Neural progenitor cell (in vitro differentiated cells): Measurements from ENCODE around the gene VTCN1. TPM values are rescaled to one million over a fixed set of nuclear protein-coding genes. Genes with fewer than 3 reads are reported as not detected.
A peak's percentile ranks its signal among the peaks of the same experiment; 100 is the strongest.

Experiments used
- DNase-seq: peaks from one replicate; pipeline ENCODE4 v3.0.0-alpha.2; 2016; ENCODE audit warnings: low spot score
- H2AFZ ChIP-seq: fragments of 200-600 bp; sonication (generic); replicated peaks from 2 replicates; pipeline ENCODE4 v1.6.1; 2016; ENCODE audit warnings: antibody characterized with exemption
- H3F3A ChIP-seq: fragments of 200-600 bp; sonication (generic); 2 replicates; pipeline ENCODE4 v1.6.1; 2016; ENCODE audit warnings: antibody characterized with exemption, low read depth
- H3K27ac ChIP-seq: fragments of 200-600 bp; sonication (generic); 2 replicates; pipeline ENCODE4 v1.5.1; 2016; ENCODE audit warnings: mild to moderate bottlenecking
- H3K27me3 ChIP-seq: fragments of 200-600 bp; sonication (generic); 2 replicates; pipeline ENCODE4 v1.6.1; 2016; ENCODE audit warnings: mild to moderate bottlenecking, moderate library complexity
- H3K36me3 ChIP-seq: fragments of 200-600 bp; sonication (generic); 2 replicates; pipeline ENCODE4 v1.5.1; 2016
- H3K4me1 ChIP-seq: fragments of 200-600 bp; sonication (generic); 2 replicates; pipeline ENCODE4 v1.6.1; 2016; ENCODE audit warnings: mixed run types
- H3K4me2 ChIP-seq: fragments of 200-600 bp; sonication (generic); 2 replicates; pipeline ENCODE4 v1.6.1; 2016
- H3K4me3 ChIP-seq: fragments of 200-600 bp; sonication (generic); 2 replicates; pipeline ENCODE4 v1.5.1; 2016
- H3K79me2 ChIP-seq: fragments of 200-600 bp; sonication (generic); 2 replicates; pipeline ENCODE4 v1.6.1; 2016; ENCODE audit warnings: low read depth
- H3K9ac ChIP-seq: fragments of 200-600 bp; sonication (generic); 2 replicates; pipeline ENCODE4 v1.6.1; 2016
- H3K9me3 ChIP-seq: fragments of 200-600 bp; sonication (generic); 2 replicates; pipeline ENCODE4 v1.5.1; 2016; ENCODE audit warnings: low read depth
- H4K20me1 ChIP-seq: fragments of 200-600 bp; sonication (generic); 2 replicates; pipeline ENCODE4 v1.6.1; 2016; ENCODE audit warnings: low read depth
- H3K27ac Mint-ChIP-seq: 3 replicates; pipeline ENCODE4 v1.8.0; 2021; ENCODE audit warnings: mixed read lengths
- H3K27me3 Mint-ChIP-seq: 2 replicates; pipeline ENCODE4 v1.8.0; 2022; ENCODE audit warnings: low read depth, mild to moderate bottlenecking, inconsistent platforms, moderate library complexity, mixed read lengths; ENCODE audit not compliant: insufficient read depth
- H3K36me3 Mint-ChIP-seq: 3 replicates; pipeline ENCODE4 v1.8.0; 2021; ENCODE audit warnings: mixed read lengths
- H3K4me1 Mint-ChIP-seq: 3 replicates; pipeline ENCODE4 v1.8.0; 2021; ENCODE audit warnings: mixed read lengths
- H3K4me3 Mint-ChIP-seq: 3 replicates; pipeline ENCODE4 v1.8.0; 2021; ENCODE audit warnings: mild to moderate bottlenecking, moderate library complexity, mixed read lengths
- H3K9me3 Mint-ChIP-seq: 3 replicates; pipeline ENCODE4 v1.8.0; 2020; ENCODE audit warnings: mixed read lengths
- CTCF ChIP-seq: fragments of 200-600 bp; sonication (generic); IDR thresholded peaks from 2 replicates; pipeline ENCODE4 v1.5.1; 2017; ENCODE audit warnings: antibody characterized with exemption, mild to moderate bottlenecking
- EZH2 ChIP-seq: fragments of 200-600 bp; sonication (generic); IDR thresholded peaks from 2 replicates; pipeline ENCODE4 v1.6.1; 2017; ENCODE audit warnings: antibody characterized with exemption, mild to moderate bottlenecking, moderate library complexity
- EZH2phosphoT487 ChIP-seq: fragments of 200-600 bp; sonication (generic); IDR thresholded peaks from 2 replicates; pipeline ENCODE4 v1.6.1; 2017; ENCODE audit warnings: antibody characterized with exemption
- total RNA-seq: library from RNA; depleted of rRNA; stranded (reverse); fragments of >200 nt; gene quantifications from 2 replicates; pipeline ENCODE4 v1.2.3, GENCODE V29; 2015; ENCODE audit warnings: low replicate concordance

VTCN1 gene
- total RNA-seq, 1 donor from 2014 or later, result 0.11 TPM

DNA sequence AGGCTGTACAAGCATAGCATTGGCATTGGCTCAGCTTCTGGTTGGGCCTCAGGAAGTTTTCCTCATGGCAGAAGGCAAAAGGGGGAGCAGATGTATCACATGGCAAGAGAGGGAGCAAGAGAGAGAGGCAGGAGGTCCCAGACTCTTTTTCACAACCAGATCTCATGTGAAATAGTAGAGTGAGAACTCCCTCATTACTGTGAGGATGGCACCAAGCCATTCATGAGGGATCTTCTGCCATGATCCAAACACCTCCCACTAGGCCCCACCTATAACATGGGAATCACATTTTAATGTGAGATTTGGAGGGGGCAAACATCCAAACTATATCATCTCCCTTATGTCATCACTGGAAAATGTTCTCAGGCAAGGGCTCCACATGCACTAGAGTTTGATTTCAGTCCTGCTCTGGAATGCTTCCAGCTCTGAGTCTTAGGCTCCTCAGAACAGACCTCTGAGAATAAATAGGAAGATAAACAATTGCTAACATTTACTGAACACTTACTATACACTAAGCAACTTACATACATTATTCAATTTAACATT, 39.4 kb upstream of the VTCN1 start:
- no peak for TF ChIP-seq EZH2phosphoT487
- H3K27me3 ChIP-seq, result no peaks in the 10 kb centered on the region
- H3K36me3 ChIP-seq, result no peaks in the 10 kb centered on the region
- Mint-ChIP-seq H3K27me3 (no peaks in the 10 kb centered on the region), H3K27ac (no peak overlapping the region), H3K36me3 (no peaks in the 10 kb centered on the region), H3K4me3 (no peak overlapping the region), H3K9me3 (peaks cover 2% of the 10 kb centered on the region), H3K4me1 (no peaks in the 10 kb centered on the region)
- no peak overlapping the region for H3K4me2 ChIP-seq
- no peak overlapping the region for H3K4me3 ChIP-seq
- no peak overlapping the region for H3K27ac ChIP-seq
- no peaks in the 10 kb centered on the region for H3K9me3 ChIP-seq
- no peaks in the 10 kb centered on the region for H4K20me1 ChIP-seq
- H3K9ac ChIP-seq, result no peak overlapping the region
- H3K4me1 ChIP-seq, result no peaks in the 10 kb centered on the region
- no peaks in the 10 kb centered on the region for H3F3A ChIP-seq
- no peaks in the 10 kb centered on the region for H3K79me2 ChIP-seq
- DNase-seq, result no peak
- no peak overlapping the region for H2AFZ ChIP-seq

- no peak overlapping the region for H2AFZ ChIP-seq
- TF ChIP-seq EZH2 (no peak), CTCF (no peak), EZH2phosphoT487 (no peak)
- Mint-ChIP-seq H3K4me1 (no peaks in the 10 kb centered on the region), H3K27me3 (peaks cover 2% of the 10 kb centered on the region), H3K4me3 (no peak overlapping the region), H3K27ac (no peak overlapping the region), H3K36me3 (no peaks in the 10 kb centered on the region), H3K9me3 (no peaks in the 10 kb centered on the region)
- no peaks in the 10 kb centered on the region for H3F3A ChIP-seq
- no peaks in the 10 kb centered on the region for H3K27me3 ChIP-seq
- H4K20me1 ChIP-seq, result no peaks in the 10 kb centered on the region
- no peak overlapping the region for H3K9ac ChIP-seq
- no peak overlapping the region for H3K4me2 ChIP-seq
- no peaks in the 10 kb centered on the region for H3K9me3 ChIP-seq
- no peaks in the 10 kb centered on the region for H3K36me3 ChIP-seq
- H3K4me3 ChIP-seq, result no peak overlapping the region
- no peak for DNase-seq
- no peaks in the 10 kb centered on the region for H3K79me2 ChIP-seq
- H3K27ac ChIP-seq, result no peak overlapping the region
- H3K4me1 ChIP-seq, result peaks cover 5% of the 10 kb centered on the region
These were observed 34.2 kb upstream of the VTCN1 start for GRCh38 chr1:117244971-117245370.

DNA sequence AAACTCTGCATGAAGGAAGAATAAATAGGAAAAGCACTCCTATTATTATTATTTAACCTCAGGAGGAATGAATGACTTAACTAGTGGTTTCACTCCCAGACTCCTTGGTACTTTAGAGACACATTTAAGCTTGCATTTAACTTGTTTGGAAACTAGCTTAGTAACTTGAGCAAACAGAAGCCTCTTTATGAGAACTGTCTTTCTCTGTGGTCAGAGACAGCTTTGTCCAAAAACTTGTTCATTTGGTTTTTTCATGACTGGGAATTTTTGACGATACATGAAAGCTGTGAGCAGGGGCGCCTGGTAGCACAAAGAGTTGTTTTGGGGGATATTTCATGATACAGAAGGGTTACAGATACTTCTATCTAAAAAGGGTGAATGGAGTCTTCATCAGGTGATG, 33.6 kb upstream of the VTCN1 start:
- no peak overlapping the region for H3K4me3 Mint-ChIP-seq
- H3K4me1 ChIP-seq, result peaks cover 5% of the 10 kb centered on the region
- DNase-seq, result no peak
- no peak overlapping the region for H3K27ac Mint-ChIP-seq
- no peaks in the 10 kb centered on the region for H3K36me3 Mint-ChIP-seq
- H3K9me3 Mint-ChIP-seq, result no peaks in the 10 kb centered on the region
- H3K36me3 ChIP-seq, result no peaks in the 10 kb centered on the region
- H3K27me3 Mint-ChIP-seq, result peaks cover 2% of the 10 kb centered on the region
- H3K9ac ChIP-seq, result no peak overlapping the region
- H3K9me3 ChIP-seq, result no peaks in the 10 kb centered on the region
- no peaks in the 10 kb centered on the region for H3K27me3 ChIP-seq
- no peak overlapping the region for H3K4me3 ChIP-seq
- no peak overlapping the region for H3K4me2 ChIP-seq
- H3K79me2 ChIP-seq, result no peaks in the 10 kb centered on the region
- H3F3A ChIP-seq, result no peaks in the 10 kb centered on the region
- H3K4me1 Mint-ChIP-seq, result no peaks in the 10 kb centered on the region
- H2AFZ ChIP-seq, result peak overlapping the region; percentile 28
- no peaks in the 10 kb centered on the region for H4K20me1 ChIP-seq
- no peak overlapping the region for H3K27ac ChIP-seq
- no peak for TF ChIP-seq EZH2
- no peak for TF ChIP-seq CTCF
- no peak for TF ChIP-seq EZH2phosphoT487

DNA sequence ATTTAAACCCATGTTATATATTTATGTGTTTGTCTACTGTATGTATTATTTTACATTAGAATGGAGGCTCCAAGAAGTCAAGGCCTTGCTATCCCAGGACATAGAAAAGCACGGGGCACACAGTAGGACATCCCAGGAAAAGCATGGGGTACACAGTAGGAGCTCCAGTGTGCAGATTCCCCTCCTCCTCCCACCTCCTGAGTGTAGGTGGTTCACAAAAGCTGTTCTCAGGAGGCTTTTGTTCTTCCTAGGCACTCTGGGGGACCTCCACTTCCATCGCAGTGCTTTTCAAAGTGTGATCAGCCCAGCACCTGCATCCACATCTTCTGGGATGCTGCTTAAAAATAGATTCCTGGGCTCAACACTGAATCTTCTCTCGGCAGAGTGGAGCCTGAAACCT, 30.8 kb upstream of the VTCN1 start:
- H3K4me3 Mint-ChIP-seq, result no peak overlapping the region
- TF ChIP-seq CTCF (no peak), EZH2phosphoT487 (no peak), EZH2 (no peak)
- no peak overlapping the region for H3K9ac ChIP-seq
- H3K79me2 ChIP-seq, result no peaks in the 10 kb centered on the region
- H3F3A ChIP-seq, result no peaks in the 10 kb centered on the region
- H3K4me2 ChIP-seq, result no peak overlapping the region
- peaks cover 5% of the 10 kb centered on the region for H3K4me1 ChIP-seq
- H3K27ac ChIP-seq, result no peak overlapping the region
- H4K20me1 ChIP-seq, result no peaks in the 10 kb centered on the region
- H3K9me3 Mint-ChIP-seq, result no peaks in the 10 kb centered on the region
- no peaks in the 10 kb centered on the region for H3K27me3 ChIP-seq
- H3K27me3 Mint-ChIP-seq, result peaks cover 2% of the 10 kb centered on the region
- H3K9me3 ChIP-seq, result no peaks in the 10 kb centered on the region
- H3K27ac Mint-ChIP-seq, result no peak overlapping the region
- no peaks in the 10 kb centered on the region for H3K36me3 Mint-ChIP-seq
- DNase-seq, result no peak
- H2AFZ ChIP-seq, result no peak overlapping the region
- no peak overlapping the region for H3K4me3 ChIP-seq
- H3K4me1 Mint-ChIP-seq, result no peaks in the 10 kb centered on the region
- no peaks in the 10 kb centered on the region for H3K36me3 ChIP-seq
